HG03575 (cell line): ENCODE measurements around the gene TAF9.
"Not testable (repeated sequence)": the region's sequence is repeated elsewhere in the genome, so short reads cannot be mapped to it uniquely, and the experiment has no call there.

ENCODE experiments used
- ATAC-seq: cut with Tn5 transposase; IDR thresholded peaks from one replicate; pipeline ENCODE4 v1.9.1; 2021; ENCODE audit not compliant: unreplicated experiment, insufficient number of reproducible peaks, low FRiP score; ENCODE audit errors: extremely low read depth

TAF9 gene

DNA sequence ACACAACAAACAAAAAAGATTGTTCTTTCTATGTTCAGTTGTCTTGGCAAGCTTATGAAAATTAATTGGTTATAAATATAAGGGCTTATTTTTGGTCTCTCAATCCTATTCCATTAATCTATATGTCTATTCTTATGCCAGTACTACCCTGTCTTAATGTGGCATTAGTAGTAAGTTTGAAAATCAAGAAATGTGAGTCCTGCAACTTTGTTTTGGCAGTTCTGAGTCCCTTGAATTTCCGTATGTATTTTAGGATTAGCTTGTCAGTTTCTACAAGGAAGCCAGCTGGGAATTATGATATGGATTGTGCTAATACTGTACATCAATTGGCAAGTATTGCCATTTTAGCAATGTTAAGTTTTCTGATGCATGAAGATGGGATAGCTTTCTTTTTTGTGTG, 26.2 kb downstream of the TAF9 start:
- ATAC-seq, result no peak

GRCh38 chr5:69341520-69342161, 27.7 kb downstream of the TAF9 start:
- no peak for ATAC-seq

GRCh38 chr5:69335341-69335935, 33.9 kb downstream of the TAF9 start:
- no peak for ATAC-seq

- no peak for ATAC-seq
These were observed 34.5 kb downstream of the TAF9 start for GRCh38 chr5:69334793-69335268.

DNA sequence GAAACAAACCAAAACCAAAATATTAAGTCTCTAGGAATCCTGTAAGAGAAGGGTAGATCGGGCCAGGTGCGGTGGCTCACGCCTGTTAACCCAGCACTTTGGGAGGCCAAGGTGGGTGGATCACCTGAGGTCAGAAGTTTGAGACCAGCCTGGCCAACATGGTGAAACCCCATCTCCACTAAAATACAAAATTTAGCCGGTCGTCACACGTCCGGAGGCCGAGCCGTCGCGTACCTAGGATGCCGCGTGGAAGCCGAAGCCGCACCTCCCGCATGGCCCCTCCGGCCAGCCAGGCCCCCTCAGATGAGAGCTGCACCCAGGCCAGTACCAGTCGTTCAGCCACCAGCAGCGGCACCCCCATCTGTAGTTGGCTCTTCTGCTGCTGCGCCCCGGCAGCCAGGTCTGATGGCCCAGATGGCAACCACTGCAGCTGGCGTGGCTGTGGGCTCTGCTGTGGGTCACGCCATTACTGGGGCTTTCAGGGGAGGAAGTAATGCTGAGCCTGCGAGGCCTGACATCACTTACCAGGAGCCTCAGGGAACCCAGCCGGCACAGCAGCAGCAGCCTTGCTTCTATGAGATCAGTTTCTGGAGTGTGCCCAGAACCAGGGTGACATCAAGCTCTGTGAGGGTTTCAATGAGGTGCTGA, 35.5 kb downstream of the TAF9 start:
- not testable (repeated sequence) for ATAC-seq

GRCh38 chr5:69331528-69332445, 37.5 kb downstream of the TAF9 start:
- ATAC-seq, result no peak

- ATAC-seq, result no peak
These were observed 39.3 kb downstream of the TAF9 start for GRCh38 chr5:69329905-69330489.

DNA sequence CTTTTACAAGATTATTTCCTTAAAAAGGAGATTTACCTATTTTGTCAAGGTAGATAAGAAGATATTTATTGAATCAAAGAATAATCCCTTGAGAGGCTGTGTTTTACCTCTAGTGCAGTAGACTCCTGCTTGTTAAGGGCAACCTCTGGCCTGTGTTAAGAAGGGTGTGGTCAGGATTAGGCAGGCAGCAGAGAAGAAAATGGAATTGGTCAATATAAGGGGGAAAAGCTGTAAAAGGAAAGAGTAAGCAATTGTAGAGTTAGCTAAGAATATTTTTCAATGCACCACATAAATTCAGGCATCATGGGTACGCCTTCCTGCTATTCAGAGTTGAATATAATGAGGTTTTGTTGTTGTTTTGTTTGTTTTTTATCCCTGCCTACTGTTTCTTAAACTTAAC, 43.0 kb downstream of the TAF9 start:
- ATAC-seq, result no peak

DNA sequence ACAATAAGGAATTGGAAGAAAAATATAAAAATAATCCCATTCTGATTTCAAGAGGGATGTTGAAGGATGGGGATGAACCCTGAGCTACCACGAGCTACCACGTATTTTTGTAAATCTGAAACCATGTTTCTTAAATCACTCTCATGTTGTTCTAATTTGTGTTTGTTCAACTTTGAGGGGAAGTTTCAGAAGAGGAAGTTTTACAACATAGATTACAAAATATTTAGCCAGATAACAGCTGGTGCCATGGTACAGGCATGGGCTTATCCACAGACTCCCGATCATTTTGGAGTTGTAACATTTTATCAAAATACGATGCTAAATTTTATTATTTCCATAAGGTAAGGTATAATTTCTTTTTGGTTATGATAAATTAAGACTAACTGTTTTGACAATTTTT, 51.9 kb downstream of the TAF9 start:
- no peak for ATAC-seq

DNA sequence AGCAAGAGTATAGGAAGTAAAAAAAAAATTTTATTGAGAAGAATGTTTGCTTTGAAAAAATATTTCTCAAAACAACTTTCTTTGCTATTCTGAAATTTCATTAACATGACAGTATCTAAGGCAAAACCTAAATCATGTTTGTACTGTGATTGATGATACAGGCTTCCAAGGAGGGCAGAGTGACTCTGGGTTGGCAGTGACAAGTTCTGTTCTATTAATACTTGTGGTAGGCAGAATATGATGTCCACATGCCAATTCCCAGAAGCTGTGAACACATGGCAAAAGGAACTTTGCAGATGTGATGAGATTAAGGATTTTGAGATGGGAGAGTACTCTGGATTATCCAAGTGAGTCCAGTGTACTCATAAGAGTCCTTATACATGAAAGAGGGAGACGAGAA, 53.3 kb downstream of the TAF9 start:
- ATAC-seq, result no peak
